MM.1S (cell line): ENCODE data around the gene GNMT.

Experiments
- EZH2 ChIP-seq: fragments of 300-600 bp; sonication (generic); optimal IDR thresholded peaks from 2 replicates; pipeline ENCODE3; 2017; ENCODE audit warnings: low read depth, mild to moderate bottlenecking, antibody characterized with exemption, low read length, mixed read lengths
- EZH2phosphoT487 ChIP-seq: fragments of 300-600 bp; sonication (generic); IDR thresholded peaks from 2 replicates; pipeline ENCODE4 v1.6.1; 2018; ENCODE audit warnings: antibody characterized with exemption, low read length
- TF ChIP-seq, protein P1 (sequence below): fragments of 300-600 bp; sonication (generic); IDR thresholded peaks from 2 replicates; pipeline ENCODE4 v1.5.1; 2016; ENCODE audit warnings: antibody characterized with exemption, low read length, mixed read lengths

GRCh38 chr6:42967228-42967627 is 6.7 kb downstream of the GNMT start:
- TF ChIP-seq EZH2 (no peak), EZH2phosphoT487 (no peak)
- TF ChIP-seq, protein P1, sequence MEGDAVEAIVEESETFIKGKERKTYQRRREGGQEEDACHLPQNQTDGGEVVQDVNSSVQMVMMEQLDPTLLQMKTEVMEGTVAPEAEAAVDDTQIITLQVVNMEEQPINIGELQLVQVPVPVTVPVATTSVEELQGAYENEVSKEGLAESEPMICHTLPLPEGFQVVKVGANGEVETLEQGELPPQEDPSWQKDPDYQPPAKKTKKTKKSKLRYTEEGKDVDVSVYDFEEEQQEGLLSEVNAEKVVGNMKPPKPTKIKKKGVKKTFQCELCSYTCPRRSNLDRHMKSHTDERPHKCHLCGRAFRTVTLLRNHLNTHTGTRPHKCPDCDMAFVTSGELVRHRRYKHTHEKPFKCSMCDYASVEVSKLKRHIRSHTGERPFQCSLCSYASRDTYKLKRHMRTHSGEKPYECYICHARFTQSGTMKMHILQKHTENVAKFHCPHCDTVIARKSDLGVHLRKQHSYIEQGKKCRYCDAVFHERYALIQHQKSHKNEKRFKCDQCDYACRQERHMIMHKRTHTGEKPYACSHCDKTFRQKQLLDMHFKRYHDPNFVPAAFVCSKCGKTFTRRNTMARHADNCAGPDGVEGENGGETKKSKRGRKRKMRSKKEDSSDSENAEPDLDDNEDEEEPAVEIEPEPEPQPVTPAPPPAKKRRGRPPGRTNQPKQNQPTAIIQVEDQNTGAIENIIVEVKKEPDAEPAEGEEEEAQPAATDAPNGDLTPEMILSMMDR: no peak
